ENCODE data around the gene SLIT3.

- TF ChIP-seq CTCF (IDR thresholded peaks at IDR 0.05; ENCODE audit: low read depth, low read length, poor library complexity, severe bottlenecking) (no peak), EZH2phosphoT487 (IDR thresholded peaks at IDR 0.05; ENCODE audit: borderline replicate concordance, low read length) (no peak)
These were observed 401.3 kb downstream of the SLIT3 start for GRCh38 chr5:168899673-168900072.

Data from DOHH2 (cell line).